T-helper 2 cell treated with Interferon-gamma antibody and Interleukin-4, amounts not matched to agents 5 μg/mL and 100 μg/mL, for 36 hours (primary cell): Measurements from ENCODE around the gene TRAM2.
"Not testable (repeated sequence)": the region's sequence is repeated elsewhere in the genome, so short reads cannot be mapped to it uniquely, and the experiment has no call there.

Experiments
- DNase-seq: peaks from one replicate; pipeline ENCODE4 v3.0.0; 2021; ENCODE audit warnings: low spot score
- H3K27ac Mint-ChIP-seq: one replicate; pipeline ENCODE4 v1.8.0; 2021; ENCODE audit warnings: mild to moderate bottlenecking, mixed read lengths
- H3K27me3 Mint-ChIP-seq: one replicate; pipeline ENCODE4 v1.8.0; 2021; ENCODE audit warnings: low read depth, mixed read lengths
- H3K36me3 Mint-ChIP-seq: one replicate; pipeline ENCODE4 v1.8.0; 2021; ENCODE audit warnings: low read depth, mixed read lengths
- H3K4me1 Mint-ChIP-seq: one replicate; pipeline ENCODE4 v1.8.0; 2021; ENCODE audit warnings: low read depth, mixed read lengths
- H3K4me3 Mint-ChIP-seq: one replicate; pipeline ENCODE4 v1.8.0; 2022; ENCODE audit warnings: mild to moderate bottlenecking, moderate library complexity, mixed read lengths
- H3K9me3 Mint-ChIP-seq: one replicate; pipeline ENCODE4 v1.8.0; 2021; ENCODE audit warnings: mixed read lengths

The TRAM2 gene

DNA sequence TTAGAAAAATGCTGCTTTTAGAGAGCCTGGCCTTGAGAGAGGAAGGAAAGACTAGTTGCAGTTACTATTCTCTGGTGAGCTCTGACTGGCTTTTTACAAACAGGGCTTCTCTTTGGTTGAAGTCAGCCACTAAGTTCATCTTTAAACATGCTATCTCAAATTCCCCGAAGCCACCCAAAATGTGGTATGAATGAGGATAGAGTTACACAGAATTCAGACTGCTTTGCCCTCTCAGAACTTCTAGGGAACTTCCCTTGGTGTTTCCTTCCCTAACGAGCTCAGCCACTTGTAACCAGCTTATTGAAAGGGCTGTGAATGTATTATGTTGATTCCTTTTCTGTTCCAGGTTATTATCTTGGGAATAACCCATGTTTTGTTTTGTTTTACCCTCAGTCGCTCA, 83.2 kb downstream of the TRAM2 start:
- Mint-ChIP-seq H3K9me3 (peaks cover 10% of the 10 kb centered on the region), H3K4me1 (peaks cover 19% of the 10 kb centered on the region), H3K36me3 (peaks cover 4% of the 10 kb centered on the region), H3K4me3 (no peak overlapping the region), H3K27me3 (peaks cover 3% of the 10 kb centered on the region), H3K27ac (no peak overlapping the region)
- DNase-seq = no peak

DNA sequence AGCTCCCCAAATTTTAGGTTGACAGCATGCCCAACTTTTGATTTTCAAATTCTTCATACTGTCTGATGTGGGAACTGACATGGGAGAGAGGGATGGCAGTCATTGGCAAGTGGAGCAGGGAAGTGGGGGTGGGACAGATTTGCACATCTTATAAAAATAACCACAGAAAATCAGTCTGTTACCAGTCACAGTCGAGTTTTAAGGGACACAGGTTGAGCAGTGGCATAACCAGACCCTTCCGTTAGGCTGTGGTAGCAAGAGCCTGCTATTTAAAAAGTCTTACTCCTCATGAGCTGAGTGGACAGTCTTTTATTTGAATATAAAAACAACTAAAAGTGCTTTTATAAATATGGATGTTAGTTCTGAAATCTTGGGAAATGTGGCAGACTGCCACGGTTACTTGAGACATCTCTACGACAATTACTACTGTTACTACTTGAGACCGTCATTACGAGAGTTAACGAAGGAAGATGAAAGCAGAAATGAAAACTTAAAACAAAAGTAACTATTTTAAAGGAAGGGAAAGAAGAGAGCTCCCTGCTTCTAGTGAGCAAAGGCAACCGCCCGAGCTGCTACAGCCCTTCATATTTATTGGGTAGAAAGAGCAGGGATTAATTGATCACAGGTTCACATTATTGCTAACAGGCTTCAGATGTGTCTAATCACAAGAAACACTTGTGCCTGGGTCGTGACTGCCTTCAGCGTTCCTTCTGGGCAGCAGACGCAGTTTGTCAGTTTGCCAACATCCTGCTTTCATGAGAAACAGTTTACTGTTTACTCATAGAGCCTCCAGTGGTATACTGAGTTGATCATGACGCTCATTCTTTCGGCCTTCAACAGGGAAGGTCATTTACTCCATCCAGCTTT, 85.4 kb downstream of the TRAM2 start:
- Mint-ChIP-seq H3K4me3 (no peak overlapping the region), H3K4me1 (peaks cover 11% of the 10 kb centered on the region), H3K36me3 (peaks cover 4% of the 10 kb centered on the region), H3K9me3 (peaks cover 10% of the 10 kb centered on the region), H3K27me3 (peaks cover 10% of the 10 kb centered on the region), H3K27ac (no peak overlapping the region)
- no peak for DNase-seq

DNA sequence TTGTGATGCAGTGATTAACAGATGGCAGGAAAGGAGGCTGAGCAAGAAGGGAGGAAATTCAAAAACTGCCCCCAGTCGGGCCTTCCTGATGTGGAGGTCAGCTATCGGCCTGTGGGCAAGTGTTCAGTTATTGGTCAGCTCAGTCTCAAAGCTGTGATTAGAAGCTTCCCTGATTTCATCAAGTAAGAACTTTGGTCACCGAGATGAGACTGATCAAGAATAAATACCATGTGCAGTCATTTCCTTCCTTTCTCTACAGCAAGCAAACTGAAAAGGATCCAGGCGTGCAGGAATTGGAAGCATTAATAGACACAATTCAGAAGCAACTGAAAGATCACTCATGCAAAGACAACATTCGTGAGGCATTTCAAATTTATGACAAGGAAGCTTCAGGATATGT, 87.0 kb downstream of the TRAM2 start:
- H3K4me3 Mint-ChIP-seq = no peak overlapping the region
- H3K9me3 Mint-ChIP-seq = peaks cover 7% of the 10 kb centered on the region
- H3K27ac Mint-ChIP-seq = no peak overlapping the region
- peaks cover 11% of the 10 kb centered on the region for H3K27me3 Mint-ChIP-seq
- H3K4me1 Mint-ChIP-seq = peaks cover 10% of the 10 kb centered on the region
- DNase-seq = no peak
- no peaks in the 10 kb centered on the region for H3K36me3 Mint-ChIP-seq

DNA sequence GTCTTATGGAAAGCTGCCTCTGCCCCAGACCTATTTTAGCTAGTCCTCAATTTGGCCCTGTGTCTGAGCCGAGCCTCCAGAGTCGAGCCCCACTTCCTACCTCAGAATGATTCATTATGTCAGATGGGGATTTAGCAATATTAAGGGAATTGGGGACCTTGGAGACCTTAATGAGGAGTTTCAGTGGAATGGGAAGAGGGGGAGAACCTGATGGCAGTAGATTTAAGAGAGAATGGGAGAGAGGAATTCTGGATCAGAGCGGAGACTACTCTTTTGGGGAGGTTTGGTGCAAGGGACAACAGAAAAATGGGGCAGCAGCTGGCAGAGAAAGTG, 93.2 kb downstream of the TRAM2 start:
- H3K36me3 Mint-ChIP-seq = no peaks in the 10 kb centered on the region
- DNase-seq = no peak
- no peaks in the 10 kb centered on the region for H3K4me1 Mint-ChIP-seq
- no peak overlapping the region for H3K4me3 Mint-ChIP-seq
- no peak overlapping the region for H3K27ac Mint-ChIP-seq
- peaks cover 8% of the 10 kb centered on the region for H3K27me3 Mint-ChIP-seq
- H3K9me3 Mint-ChIP-seq = no peaks in the 10 kb centered on the region

DNA sequence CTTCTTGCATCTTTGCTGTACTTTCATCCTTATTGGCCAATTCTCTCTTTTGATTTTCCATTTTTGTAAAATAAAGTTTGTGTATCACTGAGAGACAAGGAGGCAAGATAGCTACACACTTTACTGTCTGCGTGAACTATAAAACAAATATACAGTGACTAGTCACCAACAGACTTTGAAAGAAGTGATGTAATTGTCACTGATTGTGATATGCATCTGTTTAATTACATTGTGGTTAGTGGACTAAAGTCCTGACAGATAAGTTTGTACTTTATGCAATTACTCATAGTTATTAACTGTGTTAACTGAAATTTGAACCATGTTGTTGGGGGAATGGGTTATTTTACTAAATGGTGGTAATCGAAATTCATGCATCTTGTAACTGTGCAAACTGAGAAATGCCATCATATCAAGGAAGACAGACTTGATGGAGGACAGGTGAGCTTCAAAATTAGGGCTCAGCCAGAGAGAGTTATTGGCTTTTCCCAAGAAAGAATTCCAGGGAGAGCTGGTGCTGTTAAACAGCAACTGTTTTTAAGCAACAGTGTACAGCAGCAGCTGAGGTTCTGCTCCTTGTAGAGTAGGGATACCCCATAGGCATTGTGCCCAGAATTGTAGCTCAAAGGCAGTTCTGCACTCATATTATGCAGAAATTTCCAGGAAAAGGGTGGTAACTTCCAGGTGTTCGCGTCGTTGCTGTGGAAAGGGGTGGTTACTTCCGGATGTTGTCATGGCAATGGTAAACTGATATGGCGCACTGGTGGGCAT, 93.8 kb downstream of the TRAM2 start:
- Mint-ChIP-seq H3K9me3 (no peaks in the 10 kb centered on the region), H3K27ac (no peak overlapping the region), H3K27me3 (peaks cover 8% of the 10 kb centered on the region), H3K4me3 (no peak overlapping the region), H3K36me3 (no peaks in the 10 kb centered on the region), H3K4me1 (no peaks in the 10 kb centered on the region)
- no peak for DNase-seq

DNA sequence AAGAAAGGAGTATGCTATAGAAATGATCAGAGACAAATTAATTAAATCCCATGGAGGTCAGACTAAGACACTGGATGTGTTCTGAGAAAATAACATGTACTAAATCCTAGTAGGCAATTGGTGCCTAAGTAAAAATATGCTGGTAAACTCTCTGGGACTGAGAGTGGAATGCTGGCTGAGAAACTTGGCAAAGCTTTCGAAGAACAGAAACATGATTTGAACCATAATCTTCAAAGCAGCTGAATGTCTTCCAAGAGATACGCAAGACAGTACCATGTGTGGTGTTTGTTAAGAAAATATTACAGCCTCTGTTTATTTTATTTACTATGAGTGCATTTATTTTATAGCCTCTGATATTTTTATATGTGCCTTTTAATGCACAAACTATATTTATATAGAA, 101.6 kb downstream of the TRAM2 start:
- peaks cover 19% of the 10 kb centered on the region for H3K27me3 Mint-ChIP-seq
- H3K4me1 Mint-ChIP-seq = no peaks in the 10 kb centered on the region
- H3K36me3 Mint-ChIP-seq = no peaks in the 10 kb centered on the region

DNA sequence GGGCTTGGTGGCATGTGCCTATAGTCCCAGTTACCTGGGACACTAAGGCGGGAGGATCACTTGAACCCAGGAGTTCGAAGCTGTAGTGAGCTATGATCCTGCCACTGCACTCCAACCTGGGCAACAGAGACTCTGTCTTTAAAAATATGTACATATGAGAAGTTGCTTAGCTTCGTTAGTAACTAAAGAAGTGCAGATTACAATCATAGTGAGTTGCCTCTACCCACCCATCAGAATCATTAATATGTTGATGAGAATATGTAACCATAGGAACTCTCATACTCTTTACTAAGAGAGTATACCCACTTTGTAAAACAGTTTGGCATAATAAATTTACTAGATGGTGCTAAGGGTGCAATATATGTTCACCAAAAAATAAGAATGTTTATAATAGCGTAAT, 102.7 kb downstream of the TRAM2 start:
- Mint-ChIP-seq H3K27me3 (peaks cover 24% of the 10 kb centered on the region), H3K4me1 (no peaks in the 10 kb centered on the region), H3K4me3 (no peak overlapping the region), H3K27ac (no peak overlapping the region), H3K36me3 (no peaks in the 10 kb centered on the region), H3K9me3 (no peaks in the 10 kb centered on the region)
- DNase-seq = no peak

More for the DNA sequence above, 101.6 kb downstream of the TRAM2 start:
- H3K27ac Mint-ChIP-seq = no peak overlapping the region
- no peak overlapping the region for H3K4me3 Mint-ChIP-seq
- no peak for DNase-seq
- no peaks in the 10 kb centered on the region for H3K9me3 Mint-ChIP-seq

DNA sequence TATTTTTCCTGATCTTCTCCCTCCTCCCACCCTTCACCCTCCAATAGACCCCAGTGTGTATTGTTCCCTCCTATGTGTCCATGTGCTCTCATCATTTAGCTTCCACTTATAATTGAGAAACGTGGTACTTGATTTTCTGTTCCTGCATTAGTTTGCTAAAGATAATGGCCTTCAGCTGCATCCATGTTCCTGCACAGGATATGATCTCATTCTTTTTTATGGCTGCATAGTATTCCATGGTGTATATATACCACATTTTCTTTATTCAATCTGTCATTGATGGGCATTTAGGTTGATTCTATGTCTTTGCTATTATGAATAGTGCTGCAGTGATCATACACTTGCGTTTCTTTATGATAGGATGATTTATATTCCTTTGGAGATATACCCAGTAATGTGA, 115.7 kb downstream of the TRAM2 start:
- not testable (repeated sequence) for H3K36me3 Mint-ChIP-seq, DNase-seq, H3K27me3 Mint-ChIP-seq, H3K4me3 Mint-ChIP-seq, H3K4me1 Mint-ChIP-seq, H3K9me3 Mint-ChIP-seq, H3K27ac Mint-ChIP-seq

DNA sequence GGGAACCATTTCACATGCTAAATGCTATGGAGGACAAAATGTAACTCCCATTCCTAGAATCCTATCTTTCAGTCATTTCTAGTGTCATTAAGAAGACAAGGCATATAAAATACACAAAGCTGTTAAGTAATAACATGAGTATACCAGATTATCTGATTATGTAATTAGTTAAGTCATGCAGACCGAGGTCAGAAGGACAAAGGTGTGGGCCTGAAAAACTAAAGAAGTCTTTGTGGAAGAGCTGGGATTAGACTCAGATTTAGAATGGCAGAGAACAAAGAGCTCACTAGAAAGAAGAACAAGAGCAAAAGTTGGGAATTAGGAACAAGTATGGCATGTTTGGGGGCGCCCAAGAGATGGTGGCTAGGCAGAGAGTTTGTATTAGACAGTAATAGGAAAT, 119.8 kb downstream of the TRAM2 start:
- Mint-ChIP-seq H3K4me1 (no peaks in the 10 kb centered on the region), H3K27me3 (peaks cover 8% of the 10 kb centered on the region), H3K4me3 (no peak overlapping the region), H3K27ac (no peak overlapping the region), H3K9me3 (no peaks in the 10 kb centered on the region), H3K36me3 (no peaks in the 10 kb centered on the region)
- DNase-seq = no peak

DNA sequence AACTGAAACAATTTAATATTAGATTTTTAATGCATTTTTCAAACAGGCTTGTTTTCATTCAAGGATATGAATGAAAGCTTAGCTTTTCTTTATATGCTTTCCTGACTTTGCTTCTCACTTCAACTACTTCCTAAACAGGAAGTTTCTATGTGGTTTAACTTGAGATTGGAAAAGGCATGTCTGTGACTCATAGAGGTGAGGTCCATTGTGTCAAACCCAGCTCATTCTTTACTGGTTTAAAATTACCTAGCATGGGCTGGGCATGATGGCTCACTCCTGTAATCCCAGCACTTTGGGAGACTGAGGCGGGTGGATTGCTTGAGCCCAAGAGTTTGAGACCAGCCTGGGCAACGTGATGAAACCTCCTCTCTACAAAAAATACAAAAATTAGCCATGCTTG, 122.3 kb downstream of the TRAM2 start:
- Mint-ChIP-seq H3K4me1 (no peaks in the 10 kb centered on the region), H3K36me3 (peaks cover 2% of the 10 kb centered on the region), H3K9me3 (peaks cover 20% of the 10 kb centered on the region), H3K27ac (no peak overlapping the region), H3K27me3 (peaks cover 6% of the 10 kb centered on the region), H3K4me3 (no peak overlapping the region)
- DNase-seq = no peak
